ENCODE data around the gene LRRC56. TPM values are rescaled to one million over a fixed set of nuclear protein-coding genes. Genes with fewer than 3 reads are reported as not detected.
"Not testable (repeated sequence)": the region's sequence is repeated elsewhere in the genome, so short reads cannot be mapped to it uniquely, and the experiment has no call there.

LRRC56 gene
- polyA plus RNA-seq, 6 donors from 2014 or later, result 0.66 to 1.6 (median 0.92) TPM; not detected in 1

DNA sequence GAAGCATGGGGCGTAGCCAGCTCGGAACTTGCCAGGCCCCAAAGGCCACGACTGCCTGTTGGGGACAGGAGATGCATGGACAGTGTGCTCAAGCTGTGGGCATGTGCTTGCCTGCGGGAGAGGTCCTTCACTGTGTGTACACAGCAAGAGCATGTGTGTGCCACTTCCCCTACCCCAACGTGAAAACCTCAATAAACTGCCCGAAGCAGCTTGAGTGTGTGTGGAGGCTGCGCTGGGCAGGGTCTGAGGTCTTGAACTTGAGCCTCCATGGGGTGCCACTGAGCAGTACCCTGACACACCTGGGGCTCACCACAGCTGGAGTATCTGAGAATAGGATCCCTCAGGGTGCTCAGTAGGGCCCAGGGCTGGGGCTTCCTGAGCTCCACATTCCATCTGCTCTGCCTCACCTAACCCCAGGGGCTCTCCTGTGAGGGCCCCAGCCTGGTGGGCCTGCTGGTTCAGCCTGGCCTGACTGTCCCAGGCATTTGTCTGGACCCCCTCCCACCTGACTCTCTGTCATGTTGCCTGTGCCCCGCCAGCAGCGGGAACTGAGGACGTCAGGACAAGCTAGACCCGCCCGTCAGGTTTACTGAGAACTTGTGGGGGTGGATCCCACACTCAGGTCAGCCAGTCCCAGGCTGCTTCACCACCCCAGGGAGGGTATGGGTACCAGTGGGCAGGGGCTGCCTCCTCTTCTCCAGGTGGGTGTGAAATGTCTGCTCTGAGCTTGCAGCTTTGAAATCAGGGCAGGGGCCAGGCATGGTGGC, 26.7 kb downstream of the LRRC56 start:
- Mint-ChIP-seq H3K27me3 (no peaks in the 10 kb centered on the region), H3K4me3 (peak overlapping the region in 2 of 8 donors; percentile 28 to 64), H3K36me3 (no peaks in the 10 kb centered on the region), H3K9me3 (no peaks in the 10 kb centered on the region), H3K4me1 (peaks cover 13 to 24% (median 15%) of the 10 kb centered on the region in 3 donors), H3K27ac (no peak overlapping the region)
- no peak for ATAC-seq (ENCODE audit: low read depth in 2 of 2)
- no peak for DNase-seq

DNA sequence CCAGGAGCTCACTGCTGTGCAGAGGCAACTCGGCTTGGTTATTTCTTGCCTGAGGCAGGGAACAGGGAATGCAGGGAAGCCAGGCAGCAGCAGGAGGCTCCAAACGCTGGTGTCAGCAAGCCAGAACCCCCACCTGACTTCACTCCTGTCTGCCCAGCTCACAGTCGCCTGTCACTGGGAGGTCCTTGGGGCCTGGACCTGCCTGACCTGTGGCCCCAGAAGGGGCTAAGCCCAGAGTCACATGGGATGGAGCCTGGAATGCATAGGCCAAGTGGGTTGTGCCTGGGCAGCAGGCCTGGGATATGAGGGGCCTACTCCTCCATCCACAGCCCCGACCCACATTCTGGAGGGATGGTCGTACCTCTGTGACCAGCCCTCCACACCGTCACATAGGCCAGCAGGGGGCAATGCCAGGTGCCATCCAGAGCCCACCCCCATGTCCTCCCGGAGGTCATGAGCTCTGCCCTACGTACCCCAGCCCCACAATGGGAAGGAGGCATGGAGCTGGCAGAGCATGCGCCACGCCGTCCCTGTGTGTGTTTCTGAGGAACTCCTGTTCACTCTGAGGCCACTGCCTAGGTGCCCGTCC, 28.7 kb downstream of the LRRC56 start:
- Mint-ChIP-seq H3K36me3 (no peaks in the 10 kb centered on the region), H3K27ac (no peak overlapping the region), H3K4me1 (peaks cover 9 to 12% (median 9%) of the 10 kb centered on the region in 3 donors), H3K27me3 (no peaks in the 10 kb centered on the region), H3K4me3 (peak overlapping the region in 1 of 8 donors; percentile 18), H3K9me3 (no peaks in the 10 kb centered on the region)
- no peak for ATAC-seq (ENCODE audit: low read depth in 2 of 2)
- no peak for DNase-seq

DNA sequence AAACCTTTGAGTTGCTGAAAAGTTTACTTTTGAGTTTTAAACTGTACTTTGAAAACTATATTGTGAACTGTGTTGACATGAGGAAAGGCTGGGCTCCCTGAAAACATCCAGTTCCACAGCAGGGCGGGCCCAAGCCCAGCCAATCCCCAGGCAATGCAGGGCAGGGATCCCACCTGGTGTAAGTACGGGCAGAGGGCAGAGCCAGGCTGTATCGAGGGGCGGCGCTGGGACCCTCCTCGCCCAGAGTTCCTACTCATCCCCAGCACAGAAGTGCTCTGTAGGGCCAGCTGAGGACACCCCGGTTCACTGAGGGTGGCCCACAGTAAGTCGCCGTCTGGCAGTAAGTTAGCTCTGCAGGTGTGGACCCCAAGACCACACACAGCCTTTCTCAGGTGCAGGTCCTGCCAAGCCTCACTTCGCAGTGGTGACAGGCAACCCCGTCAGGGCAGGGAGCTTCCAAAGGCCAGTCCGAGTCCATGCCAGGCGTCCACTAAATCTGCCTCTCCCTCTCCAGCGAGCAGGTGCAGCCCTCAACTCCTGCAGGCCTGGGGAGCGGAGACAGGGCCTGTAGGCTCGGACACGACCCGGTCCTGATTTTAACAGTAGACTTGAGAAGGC, 29.8 kb downstream of the LRRC56 start:
- Mint-ChIP-seq H3K4me3 (peak overlapping the region; percentile 62 to 87 (median 81)), H3K27ac (peak overlapping the region in 4 of 6 donors; percentile 15 to 74 (median 52)), H3K4me1 (peaks cover 3 to 7% (median 5%) of the 10 kb centered on the region in 3 donors), H3K27me3 (no peaks in the 10 kb centered on the region), H3K9me3 (no peaks in the 10 kb centered on the region), H3K36me3 (no peaks in the 10 kb centered on the region)
- DNase-seq (no peak), ATAC-seq (ENCODE audit: low read depth in 2 of 2) (no peak)

DNA sequence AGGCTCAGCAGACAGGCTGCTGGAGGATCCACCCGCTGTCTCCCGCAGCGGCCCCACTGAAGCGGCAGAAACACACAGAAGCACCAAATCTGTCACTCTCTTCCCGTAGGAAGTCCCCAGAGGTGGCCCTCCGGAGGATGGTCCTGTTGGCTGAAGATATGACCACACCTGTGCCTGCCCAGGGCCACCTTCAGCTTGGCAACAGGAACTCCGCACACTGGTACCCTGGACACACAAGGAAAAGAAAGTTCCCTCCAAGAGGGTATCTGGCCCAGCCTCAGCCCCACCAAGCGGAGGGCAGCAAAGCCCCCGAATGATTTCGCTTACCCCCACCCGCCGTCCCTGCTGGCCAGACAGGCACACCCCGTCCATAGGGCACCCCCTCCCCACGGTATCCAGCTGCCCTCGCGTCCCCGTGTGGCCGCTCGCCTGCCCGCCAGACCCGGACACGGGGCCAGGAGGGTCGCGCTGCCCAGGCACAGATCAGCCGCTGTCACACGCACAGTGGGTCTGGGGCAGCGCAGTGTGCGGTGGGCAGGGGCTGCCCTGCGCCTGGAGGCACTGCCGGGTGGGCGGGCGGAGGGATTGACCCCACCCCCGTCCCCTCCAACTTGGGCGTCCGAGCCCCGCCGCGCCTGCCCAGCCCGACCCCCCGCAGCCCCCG, 30.4 kb downstream of the LRRC56 start:
- ATAC-seq (ENCODE audit: low read depth in 2 of 2), result no peak
- no peaks in the 10 kb centered on the region for H3K27me3 Mint-ChIP-seq
- DNase-seq, result no peak
- H3K27ac Mint-ChIP-seq, result peak overlapping the region in 4 of 6 donors; percentile 15 to 74 (median 52)
- peak overlapping the region; percentile 62 to 87 (median 81) for H3K4me3 Mint-ChIP-seq
- H3K9me3 Mint-ChIP-seq, result no peaks in the 10 kb centered on the region
- H3K4me1 Mint-ChIP-seq, result peaks cover 3 to 7% (median 5%) of the 10 kb centered on the region in 3 donors
- no peaks in the 10 kb centered on the region for H3K36me3 Mint-ChIP-seq

DNA sequence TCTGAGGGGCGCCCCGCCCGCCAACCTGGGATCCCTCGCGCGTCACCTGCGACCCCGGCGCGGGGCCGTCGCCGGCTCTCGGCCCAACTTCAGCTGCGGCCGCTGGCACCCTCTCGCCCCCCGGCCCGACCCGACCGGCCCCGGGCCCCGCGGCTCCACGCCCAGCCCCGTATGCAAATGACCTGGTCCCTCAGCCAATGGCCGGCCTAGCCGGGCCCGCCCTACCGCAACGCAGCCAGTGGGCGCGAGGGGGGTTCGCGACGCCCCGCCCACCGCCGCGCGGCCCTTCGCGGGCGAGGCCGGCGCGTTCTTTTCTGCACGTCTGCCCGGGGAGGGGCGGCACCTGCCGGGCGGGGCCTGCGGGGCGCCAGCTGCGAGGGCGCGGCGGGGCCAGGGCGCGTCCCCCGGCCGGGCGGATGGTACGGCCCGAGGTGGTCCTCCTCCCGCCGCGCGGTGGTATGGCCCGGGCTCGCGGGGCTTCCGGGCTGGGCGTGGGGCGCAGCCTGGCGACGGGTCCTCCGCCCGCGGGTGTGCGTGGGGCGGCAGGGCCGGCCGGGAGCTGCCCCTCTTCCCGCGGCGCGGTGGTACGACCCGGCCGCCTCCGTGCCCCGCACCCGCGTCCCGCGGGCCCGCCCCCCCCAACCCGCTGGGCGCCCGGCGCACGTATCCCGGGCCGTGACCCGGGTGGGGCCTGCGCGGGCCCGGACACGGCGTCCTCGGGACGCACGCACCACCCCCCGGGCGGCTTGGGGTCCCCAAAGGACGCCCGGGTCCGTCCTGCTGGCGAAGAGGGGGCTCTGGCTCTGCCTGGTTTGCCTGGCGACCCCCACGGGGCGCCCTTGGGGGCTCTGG, 31.2 kb downstream of the LRRC56 start:
- no peak overlapping the region for H3K27ac Mint-ChIP-seq
- H3K4me1 Mint-ChIP-seq, result peaks cover 3 to 7% (median 4%) of the 10 kb centered on the region in 3 donors

DNA sequence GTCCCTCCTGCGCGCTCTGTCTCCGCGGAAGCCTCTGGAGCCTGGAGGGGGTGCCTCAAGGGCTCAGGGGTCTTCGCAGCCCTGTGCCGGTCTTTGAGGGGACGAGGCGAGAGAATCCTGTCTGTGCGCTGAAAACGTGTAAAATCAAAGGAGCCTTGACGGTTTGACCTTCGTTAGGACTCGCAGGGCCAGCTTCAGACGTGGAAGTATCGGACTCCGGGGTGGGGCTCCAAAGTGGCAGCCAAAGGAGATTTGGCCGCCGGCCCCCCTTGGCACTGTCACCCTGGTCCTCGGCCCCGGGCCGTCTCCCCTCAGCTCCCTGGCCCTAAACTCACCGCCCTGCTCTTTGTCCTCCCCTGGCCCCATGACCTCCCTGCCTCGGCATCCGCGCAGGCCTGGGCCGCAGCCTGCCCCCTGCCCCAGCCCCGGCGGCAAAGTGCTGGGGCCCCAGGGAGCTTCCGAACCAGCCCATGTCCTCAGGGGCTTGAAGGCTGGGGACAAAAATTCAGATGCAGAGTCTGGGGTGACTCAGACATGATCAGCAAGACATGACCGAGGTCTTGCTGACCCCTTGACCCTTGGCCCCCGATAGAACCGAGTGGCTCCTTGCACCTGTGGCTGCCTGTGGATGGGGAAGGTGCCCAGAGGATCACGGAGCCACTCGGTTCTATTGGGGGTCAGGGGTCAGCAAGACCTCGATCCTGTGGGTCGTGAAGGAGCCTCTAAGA, 32.0 kb downstream of the LRRC56 start:
- no peak for DNase-seq

More for the DNA sequence above, 31.2 kb downstream of the LRRC56 start:
- Mint-ChIP-seq H3K4me3 (peak overlapping the region; percentile 75 to 88 (median 79)), H3K36me3 (no peaks in the 10 kb centered on the region), H3K9me3 (no peaks in the 10 kb centered on the region), H3K27me3 (no peaks in the 10 kb centered on the region)
- DNase-seq (peak; percentile 96), ATAC-seq (ENCODE audit: low read depth in 2 of 2) (peak; percentile 90 to 93)

DNA sequence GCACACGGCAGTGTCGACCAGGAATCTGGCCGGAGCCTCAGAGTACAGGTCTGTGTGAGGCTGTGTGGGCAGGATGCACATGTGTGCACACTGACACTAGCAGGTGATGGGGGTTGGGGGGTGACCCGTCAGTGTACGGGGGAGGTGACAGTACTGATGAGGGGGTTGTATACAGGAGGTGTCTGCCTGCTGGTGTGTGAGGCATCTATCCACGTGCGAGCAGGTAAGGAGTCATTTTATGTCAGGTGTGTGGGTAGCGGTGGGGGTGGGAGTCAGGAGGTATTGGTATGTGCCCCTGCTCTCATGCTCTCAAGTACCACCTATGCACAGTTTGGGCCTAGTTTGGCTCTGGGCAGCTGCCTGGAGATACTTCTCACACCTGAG, 34.5 kb downstream of the LRRC56 start:
- ATAC-seq (ENCODE audit: low read depth in 2 of 2), result no peak
- no peaks in the 10 kb centered on the region for H3K9me3 Mint-ChIP-seq
- H3K27ac Mint-ChIP-seq, result no peak overlapping the region
- H3K27me3 Mint-ChIP-seq, result peaks cover 0 to 15% (median 15%) of the 10 kb centered on the region in 3 donors
- peak overlapping the region in 1 of 8 donors; percentile 24 for H3K4me3 Mint-ChIP-seq
- H3K4me1 Mint-ChIP-seq, result peaks cover 8 to 15% (median 12%) of the 10 kb centered on the region in 3 donors
- no peak for DNase-seq
- no peaks in the 10 kb centered on the region for H3K36me3 Mint-ChIP-seq

More for the DNA sequence above, 32.0 kb downstream of the LRRC56 start:
- ATAC-seq (ENCODE audit: low read depth in 2 of 2), result no peak
- peak overlapping the region; percentile 75 to 88 (median 79) for H3K4me3 Mint-ChIP-seq
- H3K27me3 Mint-ChIP-seq, result peaks cover 0 to 4% (median 4%) of the 10 kb centered on the region in 3 donors
- H3K27ac Mint-ChIP-seq, result peak overlapping the region in 2 of 6 donors; percentile 47 to 67
- no peaks in the 10 kb centered on the region for H3K9me3 Mint-ChIP-seq
- H3K36me3 Mint-ChIP-seq, result no peaks in the 10 kb centered on the region
- H3K4me1 Mint-ChIP-seq, result peaks cover 0 to 7% (median 2%) of the 10 kb centered on the region in 3 donors

DNA sequence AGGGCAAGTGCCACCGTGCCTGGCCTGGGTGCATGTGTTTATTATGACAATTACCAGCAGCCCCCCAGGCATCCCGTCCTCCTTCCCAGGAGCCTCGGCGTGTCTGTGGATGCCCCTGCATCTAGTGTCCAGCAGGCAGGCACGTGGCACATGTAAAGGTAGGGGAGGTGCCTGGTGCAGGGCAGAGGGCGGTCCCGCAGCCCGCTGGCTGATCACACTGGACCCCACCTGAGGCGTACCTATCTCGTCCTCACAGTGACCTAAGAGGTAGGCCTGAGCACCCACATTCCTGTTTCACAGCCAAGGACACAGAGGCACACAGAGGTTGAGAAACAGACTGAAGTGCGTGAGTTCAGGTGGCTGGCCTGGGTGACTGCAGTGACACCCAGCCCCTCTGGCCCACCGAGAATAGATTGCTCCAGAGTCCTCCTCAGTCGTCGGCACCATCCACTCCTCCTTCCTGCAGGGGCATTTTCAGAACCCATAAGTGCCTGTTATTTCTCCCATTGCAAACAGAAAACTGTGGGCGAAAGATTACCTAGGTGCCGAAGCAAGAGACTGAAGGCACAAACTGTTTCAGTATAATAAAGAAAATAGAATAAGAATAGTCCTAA, 35.9 kb downstream of the LRRC56 start:
- ATAC-seq (ENCODE audit: low read depth in 2 of 2) (no peak), DNase-seq (no peak)
- Mint-ChIP-seq H3K27ac (no peak overlapping the region), H3K4me3 (peak overlapping the region in 3 of 8 donors; percentile 30 to 81 (median 69)), H3K9me3 (no peaks in the 10 kb centered on the region), H3K4me1 (peaks cover 12 to 22% (median 19%) of the 10 kb centered on the region in 3 donors), H3K36me3 (no peaks in the 10 kb centered on the region), H3K27me3 (peaks cover 0 to 15% (median 15%) of the 10 kb centered on the region in 3 donors)

DNA sequence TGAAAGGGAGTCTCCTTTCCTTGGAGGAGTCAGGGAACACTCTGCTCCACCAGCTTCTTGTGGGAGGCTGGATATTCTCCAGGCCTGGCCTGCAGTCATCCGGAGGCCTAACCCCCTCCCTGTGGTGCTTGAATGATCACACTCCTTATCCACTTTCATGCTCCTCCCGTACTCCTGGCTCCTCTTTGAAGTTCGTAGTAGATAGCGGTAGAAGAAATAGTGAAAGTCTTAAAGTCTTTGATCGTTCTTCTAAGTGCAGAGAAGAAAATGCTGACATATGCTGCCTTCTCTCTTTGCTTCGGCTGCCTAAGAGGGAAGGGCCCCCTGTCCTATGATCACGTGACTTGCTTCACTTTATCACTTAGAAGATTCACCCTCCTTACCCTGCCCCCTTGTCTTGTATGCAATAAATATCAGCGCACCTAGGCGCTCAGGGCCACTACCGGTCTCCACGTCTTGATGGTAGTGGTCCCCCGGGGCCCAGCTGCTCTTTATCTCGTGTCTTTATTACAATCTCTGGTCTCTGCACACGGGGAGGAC, 36.8 kb downstream of the LRRC56 start:
- Mint-ChIP-seq H3K4me1 (peaks cover 12 to 28% (median 26%) of the 10 kb centered on the region in 3 donors), H3K4me3 (peak overlapping the region in 6 of 8 donors; percentile 3 to 96 (median 86)), H3K27ac (peak overlapping the region in 2 of 6 donors; percentile 16 to 64)

DNA sequence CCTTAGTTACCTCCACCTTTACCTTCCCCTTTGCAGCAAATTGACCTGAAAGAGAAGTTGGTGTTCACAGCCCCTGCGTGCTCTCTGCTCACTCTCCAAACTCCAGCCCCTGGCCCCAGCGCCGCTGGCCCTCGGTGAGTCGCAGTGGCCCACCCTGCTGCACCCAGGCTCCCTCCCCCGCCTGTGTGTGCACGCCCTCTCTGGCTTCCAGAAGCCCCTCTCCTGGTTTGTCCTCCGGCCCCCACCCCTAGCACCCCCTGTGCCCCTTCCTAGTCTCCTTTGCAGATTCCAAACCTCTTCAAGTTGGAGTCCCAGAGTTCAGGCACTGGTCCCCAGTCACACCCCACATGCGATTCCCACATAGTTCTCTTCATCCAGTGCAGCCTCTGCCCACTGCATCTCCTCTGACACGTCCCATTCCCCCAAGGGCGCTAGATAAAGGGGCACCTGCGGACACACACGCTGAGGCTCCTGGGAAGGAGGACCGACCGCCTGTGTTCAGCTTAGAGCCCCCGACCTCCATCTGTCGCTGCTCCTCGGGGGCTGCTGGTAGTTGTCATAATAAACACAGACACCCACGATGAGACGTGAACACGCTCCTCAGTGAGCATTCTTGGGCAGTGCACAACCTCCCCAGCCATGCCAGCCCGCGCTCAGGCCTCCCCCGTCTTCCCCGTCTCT, 37.4 kb downstream of the LRRC56 start:
- DNase-seq (no peak), ATAC-seq (ENCODE audit: low read depth in 2 of 2) (no peak)
- Mint-ChIP-seq H3K4me3 (peak overlapping the region; percentile 75 to 96 (median 86)), H3K27me3 (peaks cover 0 to 15% (median 15%) of the 10 kb centered on the region in 3 donors), H3K4me1 (peaks cover 12 to 35% (median 33%) of the 10 kb centered on the region in 3 donors), H3K9me3 (no peaks in the 10 kb centered on the region), H3K27ac (peak overlapping the region in 5 of 6 donors; percentile 2 to 93 (median 38)), H3K36me3 (no peaks in the 10 kb centered on the region)

More for the DNA sequence above, 36.8 kb downstream of the LRRC56 start:
- not testable (repeated sequence) for DNase-seq; H3K36me3 Mint-ChIP-seq; ATAC-seq (ENCODE audit: low read depth in 2 of 2); H3K9me3 Mint-ChIP-seq
- H3K27me3 Mint-ChIP-seq, result peaks cover 0 to 15% (median 15%) of the 10 kb centered on the region in 3 donors

Data from naive B cell (primary cell).